ENCODE results near the gene KMT5C. TPM values are rescaled to one million over a fixed set of nuclear protein-coding genes. Genes with fewer than 3 reads are reported as not detected.

KMT5C gene
- total RNA-seq, 5 donors from 2014 or later (not counting 1 experiment from before 2014, with no cell fraction given) = 24.4 to 71.8 (median 30.7) TPM

GRCh38 chr19:55306712-55307111, 33.0 kb upstream of the KMT5C start:
- CTCF ChIA-PET = interaction anchor here in 1 of 2 donors (0.7 kb wide), 1 partner anchor 147 kb away, joined by 3 read pairs; no protein-coding TSS in a partner anchor
- no peak overlapping the region for H3K4me3 ChIP-seq (ENCODE audit: control insufficient read depth in 1 of 2, extremely low read depth in 1 of 2, low read length in 1 of 2)

DNA sequence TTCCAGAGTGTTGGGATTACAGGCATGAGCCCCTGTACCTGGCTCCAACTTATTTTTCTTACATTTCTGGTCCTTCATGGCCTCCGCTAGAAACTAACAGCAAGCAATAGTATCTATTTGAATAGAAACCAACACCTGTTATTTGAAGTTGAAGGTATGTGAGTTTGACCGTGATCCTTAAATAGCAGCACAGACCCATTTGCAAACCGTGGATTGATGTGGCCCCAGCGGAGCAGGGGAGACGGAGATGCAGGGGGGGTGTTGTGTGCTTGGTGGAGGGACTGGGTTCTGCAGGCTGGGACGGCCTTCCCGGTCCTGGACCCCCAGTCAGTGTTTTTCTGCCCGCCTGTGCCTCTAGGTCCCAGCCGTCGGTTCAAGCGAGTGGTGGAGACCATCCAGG, 31.4 kb upstream of the KMT5C start:
- Histone ChIP-seq H3K9me3 (no peaks in the 10 kb centered on the region), H3K27ac (ENCODE audit: low read length) (no peak overlapping the region), H3K27me3 (replicated peaks in 1 of 2; ENCODE audit: control insufficient read depth in 2 of 2, extremely low read depth in 1 of 2, insufficient read depth in 2 of 2, low read length in 1 of 2) (no peaks in the 10 kb centered on the region), H3K4me3 (ENCODE audit: control insufficient read depth in 1 of 2, extremely low read depth in 1 of 2, low read length in 1 of 2) (no peak overlapping the region), H3K4me1 (ENCODE audit: control insufficient read depth in 1 of 2, extremely low read depth in 1 of 2, insufficient read depth in 2 of 2, low read length in 2 of 2) (no peaks in the 10 kb centered on the region), H3K36me3 (ENCODE audit: control insufficient read depth in 2 of 2, extremely low read depth in 1 of 2, insufficient read depth in 1 of 2, low read length in 1 of 2) (no peaks in the 10 kb centered on the region)
- Mint-ChIP-seq H3K9me3 (no peaks in the 10 kb centered on the region), H3K27me3 (no peaks in the 10 kb centered on the region), H3K4me3 (no peak overlapping the region), H3K4me1 (peaks cover 2 to 5% (median 2%) of the 10 kb centered on the region in 3 donors), H3K36me3 (no peaks in the 10 kb centered on the region), H3K27ac (no peak overlapping the region)
- ChIA-PET POLR2A (no interaction called here), CTCF (no interaction called here)
- no peak for DNase-seq
- no peak for ATAC-seq (replicated peaks in 1 of 4)
- WGBS (ENCODE audit: insufficient coverage) = 91% methylated on average over 4 of the region's 11 CpGs

More at GRCh38 chr19:55306712-55307111, 33.0 kb upstream of the KMT5C start:
- DNase-seq (no peak), ATAC-seq (replicated peaks in 1 of 4) (no peak)
- Histone ChIP-seq H3K27ac (ENCODE audit: low read length) (no peak overlapping the region), H3K27me3 (replicated peaks in 1 of 2; ENCODE audit: control insufficient read depth in 2 of 2, extremely low read depth in 1 of 2, insufficient read depth in 2 of 2, low read length in 1 of 2) (no peaks in the 10 kb centered on the region), H3K4me1 (ENCODE audit: control insufficient read depth in 1 of 2, extremely low read depth in 1 of 2, insufficient read depth in 2 of 2, low read length in 2 of 2) (peaks cover 0 to 11% of the 10 kb centered on the region in 2 experiments), H3K9me3 (no peaks in the 10 kb centered on the region), H3K36me3 (ENCODE audit: control insufficient read depth in 2 of 2, extremely low read depth in 1 of 2, insufficient read depth in 1 of 2, low read length in 1 of 2) (no peaks in the 10 kb centered on the region)
- Mint-ChIP-seq H3K27me3 (no peaks in the 10 kb centered on the region), H3K27ac (no peak overlapping the region), H3K4me1 (peaks cover 4 to 9% (median 6%) of the 10 kb centered on the region in 3 donors), H3K9me3 (no peaks in the 10 kb centered on the region), H3K36me3 (no peaks in the 10 kb centered on the region), H3K4me3 (no peak overlapping the region)
- WGBS (ENCODE audit: insufficient coverage) = no CpG with 5 or more reads among the region's 3 CpGs
- POLR2A ChIA-PET = no interaction called here

- Mint-ChIP-seq H3K9me3 (no peaks in the 10 kb centered on the region), H3K27me3 (no peaks in the 10 kb centered on the region), H3K36me3 (no peaks in the 10 kb centered on the region), H3K4me3 (no peak overlapping the region), H3K4me1 (peaks cover 2 to 6% (median 5%) of the 10 kb centered on the region in 3 donors), H3K27ac (no peak overlapping the region)
- no peaks in the 10 kb centered on the region for H3K27me3 ChIP-seq (replicated peaks in 1 of 2; ENCODE audit: control insufficient read depth in 2 of 2, extremely low read depth in 1 of 2, insufficient read depth in 2 of 2, low read length in 1 of 2)
- no peak overlapping the region for H3K27ac ChIP-seq (ENCODE audit: low read length)
- ChIA-PET CTCF (no interaction called here), POLR2A (interaction anchor here in 1 of 2 donors (0.6 kb wide), 1 partner anchor 17 kb away, joined by 3 read pairs; no protein-coding TSS in a partner anchor)
- no peak for ATAC-seq (replicated peaks in 1 of 4)
- WGBS (ENCODE audit: insufficient coverage) = 75% methylated on average over 5 of the region's 5 CpGs
- H3K9me3 ChIP-seq = no peaks in the 10 kb centered on the region
- H3K36me3 ChIP-seq (ENCODE audit: control insufficient read depth in 2 of 2, extremely low read depth in 1 of 2, insufficient read depth in 1 of 2, low read length in 1 of 2) = no peaks in the 10 kb centered on the region
- H3K4me3 ChIP-seq (ENCODE audit: control insufficient read depth in 1 of 2, extremely low read depth in 1 of 2, low read length in 1 of 2) = no peak overlapping the region
- DNase-seq = no peak
- no peaks in the 10 kb centered on the region for H3K4me1 ChIP-seq (ENCODE audit: control insufficient read depth in 1 of 2, extremely low read depth in 1 of 2, insufficient read depth in 2 of 2, low read length in 2 of 2)
These were observed 30.2 kb upstream of the KMT5C start for GRCh38 chr19:55309448-55309847.

DNA sequence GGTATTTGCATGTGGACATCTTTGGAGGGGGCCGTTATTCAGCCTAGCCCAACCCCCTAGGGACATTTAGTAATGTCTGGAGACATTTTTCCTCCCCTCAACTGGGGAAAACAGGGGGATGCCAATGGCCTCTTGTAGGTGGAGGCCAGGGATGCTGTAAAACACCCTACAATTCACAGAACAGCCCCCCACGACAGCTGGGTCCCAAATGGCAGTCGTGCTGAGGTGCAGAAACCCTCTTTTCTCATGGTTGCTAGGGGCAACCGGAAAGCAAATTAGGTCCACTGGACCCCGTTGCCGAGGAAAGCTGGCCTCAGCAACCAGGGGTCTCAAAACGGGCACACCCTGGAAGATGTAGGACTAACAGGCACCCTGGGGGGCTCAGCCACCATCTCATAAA, 29.2 kb upstream of the KMT5C start:
- Mint-ChIP-seq H3K27ac (no peak overlapping the region), H3K27me3 (no peaks in the 10 kb centered on the region), H3K4me3 (no peak overlapping the region), H3K9me3 (no peaks in the 10 kb centered on the region), H3K36me3 (no peaks in the 10 kb centered on the region), H3K4me1 (peaks cover 0 to 6% (median 3%) of the 10 kb centered on the region in 3 donors)
- DNase-seq (no peak), ATAC-seq (replicated peaks in 1 of 4) (no peak)
- no peaks in the 10 kb centered on the region for H3K36me3 ChIP-seq (ENCODE audit: control insufficient read depth in 2 of 2, extremely low read depth in 1 of 2, insufficient read depth in 1 of 2, low read length in 1 of 2)
- ChIA-PET CTCF (no interaction called here), POLR2A (no interaction called here)
- no peaks in the 10 kb centered on the region for H3K9me3 ChIP-seq
- H3K27me3 ChIP-seq (replicated peaks in 1 of 2; ENCODE audit: control insufficient read depth in 2 of 2, extremely low read depth in 1 of 2, insufficient read depth in 2 of 2, low read length in 1 of 2) = no peaks in the 10 kb centered on the region
- no peaks in the 10 kb centered on the region for H3K4me1 ChIP-seq (ENCODE audit: control insufficient read depth in 1 of 2, extremely low read depth in 1 of 2, insufficient read depth in 2 of 2, low read length in 2 of 2)
- no peak overlapping the region for H3K4me3 ChIP-seq (ENCODE audit: control insufficient read depth in 1 of 2, extremely low read depth in 1 of 2, low read length in 1 of 2)
- WGBS (ENCODE audit: insufficient coverage) = 88% methylated on average over 2 of the region's 7 CpGs
- no peak overlapping the region for H3K27ac ChIP-seq (ENCODE audit: low read length)

DNA sequence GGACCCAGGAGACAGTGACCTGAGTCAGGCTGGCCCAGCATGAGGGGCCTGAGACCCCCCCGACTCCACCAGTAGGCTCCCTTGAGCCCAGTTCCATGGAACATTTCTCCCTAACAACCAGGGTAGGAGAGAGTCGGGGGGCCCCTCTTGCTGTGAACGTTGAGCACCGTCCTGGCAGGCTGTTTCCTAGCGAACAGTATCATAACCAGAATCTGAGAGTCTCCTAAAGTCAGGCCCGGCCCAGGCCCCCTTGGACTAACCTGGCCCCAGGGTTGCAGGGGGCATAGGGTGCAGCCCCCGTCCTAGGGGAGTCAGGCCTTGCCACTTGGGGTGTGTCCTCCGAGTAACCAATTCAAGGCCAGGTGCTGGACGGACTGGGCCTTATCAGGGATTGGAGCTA, 28.3 kb upstream of the KMT5C start:
- no peaks in the 10 kb centered on the region for H3K9me3 Mint-ChIP-seq
- ChIA-PET POLR2A (no interaction called here), CTCF (no interaction called here)
- no peaks in the 10 kb centered on the region for H3K36me3 Mint-ChIP-seq
- peaks cover 0 to 6% (median 0%) of the 10 kb centered on the region in 3 donors for H3K4me1 Mint-ChIP-seq
- H3K27ac Mint-ChIP-seq = no peak overlapping the region
- H3K36me3 ChIP-seq (ENCODE audit: control insufficient read depth in 2 of 2, extremely low read depth in 1 of 2, insufficient read depth in 1 of 2, low read length in 1 of 2) = no peaks in the 10 kb centered on the region
- ATAC-seq (replicated peaks in 1 of 4) (no peak), DNase-seq (no peak)
- no peaks in the 10 kb centered on the region for H3K4me1 ChIP-seq (ENCODE audit: control insufficient read depth in 1 of 2, extremely low read depth in 1 of 2, insufficient read depth in 2 of 2, low read length in 2 of 2)
- no peaks in the 10 kb centered on the region for H3K27me3 Mint-ChIP-seq
- H3K27ac ChIP-seq (ENCODE audit: low read length) = no peak overlapping the region
- WGBS (ENCODE audit: insufficient coverage) = 85% methylated on average over 8 of the region's 9 CpGs
- H3K4me3 ChIP-seq (ENCODE audit: control insufficient read depth in 1 of 2, extremely low read depth in 1 of 2, low read length in 1 of 2) = no peak overlapping the region
- no peak overlapping the region for H3K4me3 Mint-ChIP-seq
- no peaks in the 10 kb centered on the region for H3K9me3 ChIP-seq
- no peaks in the 10 kb centered on the region for H3K27me3 ChIP-seq (replicated peaks in 1 of 2; ENCODE audit: control insufficient read depth in 2 of 2, extremely low read depth in 1 of 2, insufficient read depth in 2 of 2, low read length in 1 of 2)

DNA sequence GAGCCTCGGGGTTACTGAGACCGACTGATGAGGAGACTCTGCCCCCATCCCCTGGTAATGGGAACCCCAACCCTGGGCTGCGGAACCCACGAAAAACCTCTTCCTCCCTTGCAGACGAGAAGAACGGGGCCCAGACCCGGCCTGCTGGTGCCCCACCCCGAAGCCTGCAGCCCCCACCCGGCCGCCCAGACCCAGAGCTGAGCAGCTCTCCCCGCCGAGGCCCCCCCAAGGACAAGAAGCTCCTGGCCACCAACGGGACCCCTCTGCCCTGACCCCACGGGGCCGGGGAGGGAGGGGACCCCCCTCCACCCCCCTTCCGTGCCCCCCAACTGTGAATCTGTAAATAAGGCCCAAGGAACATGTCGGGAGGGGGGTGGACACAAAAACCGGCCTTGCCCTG, 27.9 kb upstream of the KMT5C start:
- Mint-ChIP-seq H3K27me3 (no peaks in the 10 kb centered on the region), H3K4me3 (no peak overlapping the region), H3K27ac (no peak overlapping the region), H3K4me1 (peaks cover 0 to 6% (median 0%) of the 10 kb centered on the region in 3 donors), H3K36me3 (no peaks in the 10 kb centered on the region), H3K9me3 (no peaks in the 10 kb centered on the region)
- H3K4me1 ChIP-seq (ENCODE audit: control insufficient read depth in 1 of 2, extremely low read depth in 1 of 2, insufficient read depth in 2 of 2, low read length in 2 of 2) = no peaks in the 10 kb centered on the region
- CTCF ChIA-PET = interaction anchor here in 1 of 2 donors (0.6 kb wide), 1 partner anchor 33 kb away, joined by 6 read pairs; no protein-coding TSS in a partner anchor
- no peak for DNase-seq
- WGBS (ENCODE audit: insufficient coverage) = 88% methylated on average over 6 of the region's 18 CpGs
- H3K27ac ChIP-seq (ENCODE audit: low read length) = no peak overlapping the region
- no peak for ATAC-seq (replicated peaks in 1 of 4)
- no peaks in the 10 kb centered on the region for H3K27me3 ChIP-seq (replicated peaks in 1 of 2; ENCODE audit: control insufficient read depth in 2 of 2, extremely low read depth in 1 of 2, insufficient read depth in 2 of 2, low read length in 1 of 2)
- H3K36me3 ChIP-seq (ENCODE audit: control insufficient read depth in 2 of 2, extremely low read depth in 1 of 2, insufficient read depth in 1 of 2, low read length in 1 of 2) = no peaks in the 10 kb centered on the region
- no peaks in the 10 kb centered on the region for H3K9me3 ChIP-seq
- POLR2A ChIA-PET = no interaction called here
- H3K4me3 ChIP-seq (ENCODE audit: control insufficient read depth in 1 of 2, extremely low read depth in 1 of 2, low read length in 1 of 2) = no peak overlapping the region

Measured in T-cell (primary cell).